HFFc6 (cell line): ENCODE results near the gene SAPCD2. TPM values are rescaled to one million over a fixed set of nuclear protein-coding genes. Genes with fewer than 3 reads are reported as not detected.

ENCODE experiments used
- DNase-seq: peaks from one replicate; pipeline ENCODE4 v3.0.0-alpha.2; 2018
- H3K27ac Mint-ChIP-seq: 2 replicates; pipeline ENCODE4 v1.8.0; 2020; ENCODE audit warnings: mild to moderate bottlenecking, mixed read lengths
- H3K27me3 Mint-ChIP-seq: 2 replicates; pipeline ENCODE4 v1.8.0; 2021; ENCODE audit warnings: mild to moderate bottlenecking, moderate library complexity, mixed read lengths; ENCODE audit not compliant: insufficient read depth
- H3K36me3 Mint-ChIP-seq: 2 replicates; pipeline ENCODE4 v1.8.0; 2021; ENCODE audit warnings: low read depth, mixed read lengths
- H3K4me1 Mint-ChIP-seq: 2 replicates; pipeline ENCODE4 v1.8.0; 2020; ENCODE audit warnings: low read depth, mixed read lengths
- H3K4me3 Mint-ChIP-seq: 2 replicates; pipeline ENCODE4 v1.8.0; 2020; ENCODE audit warnings: mild to moderate bottlenecking, moderate library complexity, mixed read lengths
- H3K9me3 Mint-ChIP-seq: 2 replicates; pipeline ENCODE4 v1.8.0; 2020; ENCODE audit warnings: mild to moderate bottlenecking, mixed read lengths
- total RNA-seq, 6 experiments: library from RNA; stranded (reverse); fragmentation: NEBNext Ultra II Directional; extraction: Animal tissue kit (Norgen Biotek cat#: 25700); gene quantifications; 2 replicates in 1 of 6; 3 replicates in 5 of 6; pipeline ENCODE4 v1.2.3, GENCODE V29; 2021
- TF ChIP-seq, protein P1 (sequence below): fragments of 200-600 bp; sonication (generic); IDR thresholded peaks from 2 replicates; pipeline ENCODE4 v1.5.0; 2021; ENCODE audit warnings: antibody characterized with exemption, mild to moderate bottlenecking

SAPCD2 gene
- total RNA-seq, 6 experiments from 2014 or later = 7.7 to 14.8 (median 11.3) TPM

DNA sequence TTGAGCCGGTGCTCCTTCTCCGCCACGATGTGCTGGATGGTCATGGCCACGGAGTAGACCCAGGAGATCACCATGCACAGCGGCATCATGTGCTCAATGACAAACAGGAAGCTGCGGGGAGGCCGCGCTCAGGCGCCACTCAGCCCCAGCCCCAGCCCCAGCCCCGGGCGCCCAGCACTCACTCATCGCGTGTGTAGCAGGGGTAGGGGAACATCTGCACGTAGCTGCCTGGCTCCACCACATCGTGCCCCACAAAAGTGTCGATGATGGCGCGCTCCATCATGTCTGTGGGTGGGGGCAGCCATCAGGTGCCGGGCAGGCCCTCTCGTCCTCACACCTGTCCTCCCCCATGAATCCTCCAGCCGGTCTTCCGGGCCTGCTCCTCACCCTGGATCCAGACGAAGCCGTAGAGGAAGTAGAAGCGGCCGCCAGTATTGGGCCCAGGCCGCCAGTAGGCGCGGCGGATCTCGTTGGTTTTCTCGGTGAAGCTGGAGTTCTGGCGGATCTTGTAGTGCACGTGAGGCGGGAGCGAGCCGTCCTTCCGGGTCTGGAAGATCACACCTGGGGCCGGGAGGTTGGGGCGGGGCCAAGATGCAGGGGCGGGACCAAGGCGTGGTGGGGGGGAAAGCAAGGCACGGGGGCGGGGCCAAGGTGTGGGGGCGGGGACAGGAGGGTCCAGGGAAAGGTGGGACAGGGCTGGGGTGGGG, 52.4 kb downstream of the SAPCD2 start:
- no peak overlapping the region for H3K27ac Mint-ChIP-seq

DNA sequence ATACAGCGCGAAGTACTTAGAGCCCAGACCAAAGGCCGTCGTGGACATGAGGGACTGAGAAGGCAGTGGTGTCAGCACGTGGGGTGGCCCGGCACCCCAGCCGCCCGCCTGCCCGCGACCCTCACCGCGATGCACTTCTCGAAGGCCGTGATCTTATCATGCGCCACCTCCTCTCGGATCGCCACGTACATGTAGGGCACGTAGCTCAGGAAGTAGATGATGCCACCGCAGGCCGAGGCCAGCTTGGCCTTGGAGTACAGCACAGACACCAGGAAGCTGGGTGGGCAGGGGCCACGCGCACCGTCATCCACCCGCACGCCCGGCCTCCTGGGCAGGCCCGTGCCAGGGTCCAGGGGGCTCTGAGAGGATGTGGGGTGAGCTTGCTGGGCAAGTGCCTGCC, 53.3 kb downstream of the SAPCD2 start:
- TF ChIP-seq, protein P1, sequence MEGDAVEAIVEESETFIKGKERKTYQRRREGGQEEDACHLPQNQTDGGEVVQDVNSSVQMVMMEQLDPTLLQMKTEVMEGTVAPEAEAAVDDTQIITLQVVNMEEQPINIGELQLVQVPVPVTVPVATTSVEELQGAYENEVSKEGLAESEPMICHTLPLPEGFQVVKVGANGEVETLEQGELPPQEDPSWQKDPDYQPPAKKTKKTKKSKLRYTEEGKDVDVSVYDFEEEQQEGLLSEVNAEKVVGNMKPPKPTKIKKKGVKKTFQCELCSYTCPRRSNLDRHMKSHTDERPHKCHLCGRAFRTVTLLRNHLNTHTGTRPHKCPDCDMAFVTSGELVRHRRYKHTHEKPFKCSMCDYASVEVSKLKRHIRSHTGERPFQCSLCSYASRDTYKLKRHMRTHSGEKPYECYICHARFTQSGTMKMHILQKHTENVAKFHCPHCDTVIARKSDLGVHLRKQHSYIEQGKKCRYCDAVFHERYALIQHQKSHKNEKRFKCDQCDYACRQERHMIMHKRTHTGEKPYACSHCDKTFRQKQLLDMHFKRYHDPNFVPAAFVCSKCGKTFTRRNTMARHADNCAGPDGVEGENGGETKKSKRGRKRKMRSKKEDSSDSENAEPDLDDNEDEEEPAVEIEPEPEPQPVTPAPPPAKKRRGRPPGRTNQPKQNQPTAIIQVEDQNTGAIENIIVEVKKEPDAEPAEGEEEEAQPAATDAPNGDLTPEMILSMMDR = no peak
- DNase-seq = no peak
- Mint-ChIP-seq H3K36me3 (peaks cover 9% of the 10 kb centered on the region), H3K27ac (no peak overlapping the region), H3K4me1 (no peaks in the 10 kb centered on the region), H3K4me3 (no peak overlapping the region), H3K9me3 (no peaks in the 10 kb centered on the region), H3K27me3 (peaks cover under 1% of the 10 kb centered on the region)

More for the DNA sequence above, 52.4 kb downstream of the SAPCD2 start:
- no peaks in the 10 kb centered on the region for H3K9me3 Mint-ChIP-seq
- peaks cover 3% of the 10 kb centered on the region for H3K27me3 Mint-ChIP-seq
- DNase-seq = no peak
- no peak overlapping the region for H3K4me3 Mint-ChIP-seq
- peaks cover 5% of the 10 kb centered on the region for H3K36me3 Mint-ChIP-seq
- no peaks in the 10 kb centered on the region for H3K4me1 Mint-ChIP-seq
- TF ChIP-seq, protein P1 = no peak

DNA sequence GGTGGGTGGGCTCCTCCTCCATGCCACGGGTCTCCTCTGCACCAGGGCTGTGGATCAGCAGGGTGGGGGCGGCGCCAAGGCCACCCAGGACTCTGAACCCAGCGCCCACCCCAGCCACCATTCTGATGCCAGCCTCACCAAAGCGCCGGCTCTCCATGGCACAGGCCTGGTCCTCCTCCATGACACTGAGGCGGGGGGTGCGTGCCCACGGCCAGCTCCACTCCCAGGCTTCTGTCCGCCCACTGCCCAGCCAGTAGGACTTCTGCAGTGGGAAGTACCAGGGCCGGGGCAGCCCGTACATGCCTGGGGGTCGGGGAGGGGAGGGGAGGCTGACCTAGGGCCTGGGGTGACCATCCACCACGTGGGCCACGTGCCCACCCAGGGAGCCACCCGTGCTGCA, 53.9 kb downstream of the SAPCD2 start:
- Mint-ChIP-seq H3K4me1 (no peaks in the 10 kb centered on the region), H3K27ac (no peak overlapping the region), H3K36me3 (peaks cover 12% of the 10 kb centered on the region), H3K4me3 (no peak overlapping the region), H3K9me3 (no peaks in the 10 kb centered on the region), H3K27me3 (no peaks in the 10 kb centered on the region; the same call in none of the 2 replicates)
- DNase-seq = no peak
- TF ChIP-seq, protein P1 = no peak

DNA sequence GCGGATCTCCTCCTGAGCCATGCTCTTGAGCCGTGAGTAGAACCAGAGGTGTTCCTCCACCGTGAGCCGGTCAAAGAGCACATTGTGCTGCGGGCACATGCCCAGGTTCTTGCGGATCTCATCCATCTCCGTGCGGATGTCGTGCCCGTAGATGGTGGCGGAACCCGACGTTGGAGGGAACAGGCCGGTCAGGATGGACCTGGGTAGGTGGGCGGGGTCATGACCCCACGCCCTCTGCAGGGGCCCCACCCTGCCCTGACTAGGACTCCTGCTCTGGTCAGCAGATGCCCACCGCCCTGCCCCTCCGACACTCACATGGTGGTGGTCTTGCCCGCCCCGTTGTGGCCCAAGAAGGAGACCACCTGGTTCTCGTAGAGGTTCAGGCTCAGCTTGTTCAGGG, 54.4 kb downstream of the SAPCD2 start:
- no peak overlapping the region for H3K4me3 Mint-ChIP-seq
- H3K27ac Mint-ChIP-seq = no peak overlapping the region
- H3K36me3 Mint-ChIP-seq = peaks cover 14% of the 10 kb centered on the region
- H3K27me3 Mint-ChIP-seq = no peaks in the 10 kb centered on the region; the same call in none of the 2 replicates
- H3K4me1 Mint-ChIP-seq = no peaks in the 10 kb centered on the region
- H3K9me3 Mint-ChIP-seq = no peaks in the 10 kb centered on the region
- no peak for DNase-seq
- TF ChIP-seq, protein P1 = no peak

DNA sequence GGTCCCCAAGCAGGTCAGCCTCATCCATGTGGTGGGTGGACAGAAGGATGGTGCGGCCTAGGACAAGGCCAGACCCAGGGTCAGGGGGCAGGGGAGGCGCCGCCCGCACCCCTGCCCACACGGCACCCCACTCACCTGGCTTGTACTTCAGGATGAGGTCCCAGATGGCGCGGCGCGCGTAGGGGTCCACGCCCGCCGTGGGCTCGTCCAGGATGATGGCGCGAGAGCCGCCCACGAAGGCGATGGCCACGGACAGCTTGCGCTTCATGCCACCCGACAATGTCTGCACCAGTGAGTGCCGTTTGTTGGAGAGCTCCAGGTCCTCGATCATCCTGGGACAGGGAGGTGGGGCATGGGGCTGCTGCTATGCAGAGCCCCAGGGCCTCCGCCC, 54.8 kb downstream of the SAPCD2 start:
- Mint-ChIP-seq H3K27me3 (no peaks in the 10 kb centered on the region; the same call in none of the 2 replicates), H3K9me3 (no peaks in the 10 kb centered on the region), H3K36me3 (peaks cover 14% of the 10 kb centered on the region), H3K27ac (no peak overlapping the region), H3K4me3 (no peak overlapping the region), H3K4me1 (no peaks in the 10 kb centered on the region)
- TF ChIP-seq, protein P1 = no peak
- no peak for DNase-seq
